Activated effector memory CD4-positive, alpha-beta T cell treated with Interleukin-2 at 50 U/mL for 16 hours (primary cell): ENCODE data around the gene FLT4.

Experiments used
- DNase-seq: peaks from one replicate; pipeline ENCODE4 v3.0.0-alpha.2; 2020

Gene FLT4

GRCh38 chr5:180625125-180625790 is 24.1 kb downstream of the FLT4 start:
- no peak for DNase-seq

GRCh38 chr5:180624587-180624986 is 24.8 kb downstream of the FLT4 start:
- no peak for DNase-seq

- no peak for DNase-seq
Observed at GRCh38 chr5:180623844-180624243, 25.6 kb downstream of the FLT4 start.

- no peak for DNase-seq
Observed at GRCh38 chr5:180623411-180623834, 26.0 kb downstream of the FLT4 start.

- DNase-seq = no peak
Observed at GRCh38 chr5:180622910-180623309, 26.5 kb downstream of the FLT4 start.

- no peak for DNase-seq
Observed at GRCh38 chr5:180621311-180621710, 28.1 kb downstream of the FLT4 start.

GRCh38 chr5:180620014-180620413 is 29.4 kb downstream of the FLT4 start:
- no peak for DNase-seq

- no peak for DNase-seq
Observed at GRCh38 chr5:180619563-180619915, 29.9 kb downstream of the FLT4 start.

GRCh38 chr5:180618829-180619562 is 30.4 kb downstream of the FLT4 start:
- no peak for DNase-seq

- no peak for DNase-seq
Observed at GRCh38 chr5:180618487-180618828, 30.9 kb downstream of the FLT4 start.

GRCh38 chr5:180613814-180614188 is 35.6 kb downstream of the FLT4 start:
- DNase-seq = no peak

GRCh38 chr5:180613188-180613813 is 36.1 kb downstream of the FLT4 start:
- DNase-seq = no peak

GRCh38 chr5:180612683-180613082 is 36.7 kb downstream of the FLT4 start:
- DNase-seq = no peak

GRCh38 chr5:180611140-180611850 is 38.1 kb downstream of the FLT4 start:
- no peak for DNase-seq

- DNase-seq = no peak
Observed at GRCh38 chr5:180609817-180610550, 39.4 kb downstream of the FLT4 start.

- DNase-seq = no peak
Observed at GRCh38 chr5:180609386-180609785, 40.0 kb downstream of the FLT4 start.

- DNase-seq = no peak
Observed at GRCh38 chr5:180608572-180609310, 40.7 kb downstream of the FLT4 start.

- no peak for DNase-seq
Observed at GRCh38 chr5:180607861-180608571, 41.4 kb downstream of the FLT4 start.

GRCh38 chr5:180606215-180606785 is 43.1 kb downstream of the FLT4 start:
- DNase-seq = no peak

GRCh38 chr5:180605554-180606214 is 43.7 kb downstream of the FLT4 start:
- peak; percentile 20 for DNase-seq

GRCh38 chr5:180604271-180604670 is 45.1 kb downstream of the FLT4 start:
- DNase-seq = no peak
